HK-2 (cell line): ENCODE data around the gene HAND2.

Experiments used
- DNase-seq: peaks from one replicate; pipeline ENCODE4 v3.0.0-alpha.2; 2018; ENCODE audit not compliant: unreplicated experiment

Gene HAND2

GRCh38 chr4:173520921-173521466 is 9.0 kb downstream of the HAND2 start:
- no peak for DNase-seq

- no peak for DNase-seq
Measured at GRCh38 chr4:173519111-173520101, 10.6 kb downstream of the HAND2 start.

GRCh38 chr4:173518425-173519102 is 11.5 kb downstream of the HAND2 start:
- DNase-seq, result no peak

GRCh38 chr4:173517781-173518424 is 12.1 kb downstream of the HAND2 start:
- DNase-seq, result no peak

- no peak for DNase-seq
Measured at GRCh38 chr4:173516621-173517524, 13.2 kb downstream of the HAND2 start.

- DNase-seq, result no peak
Measured at GRCh38 chr4:173515458-173515857, 14.6 kb downstream of the HAND2 start.

GRCh38 chr4:173514641-173515217 is 15.3 kb downstream of the HAND2 start:
- DNase-seq, result no peak

- no peak for DNase-seq
Measured at GRCh38 chr4:173513651-173514050, 16.4 kb downstream of the HAND2 start.

- no peak for DNase-seq
Measured at GRCh38 chr4:173511787-173512361, 18.2 kb downstream of the HAND2 start.

GRCh38 chr4:173509036-173510001 is 20.7 kb downstream of the HAND2 start:
- DNase-seq, result peak; percentile 69

- no peak for DNase-seq
Measured at GRCh38 chr4:173508386-173509035, 21.5 kb downstream of the HAND2 start.

GRCh38 chr4:173507471-173508385 is 22.3 kb downstream of the HAND2 start:
- DNase-seq, result no peak

GRCh38 chr4:173506597-173507211 is 23.3 kb downstream of the HAND2 start:
- DNase-seq, result no peak

GRCh38 chr4:173505924-173506518 is 24.0 kb downstream of the HAND2 start:
- peak; percentile 58 for DNase-seq

GRCh38 chr4:173504181-173504503 is 25.9 kb downstream of the HAND2 start:
- DNase-seq, result no peak

- no peak for DNase-seq
Measured at GRCh38 chr4:173503330-173504180, 26.5 kb downstream of the HAND2 start.
